Eye (tissue), 1 donor: ENCODE data around the gene CLEC2D.
"Not testable (repeated sequence)": the region's sequence is repeated elsewhere in the genome, so short reads cannot be mapped to it uniquely, and the experiment has no call there.

Experiments used
- DNase-seq: peaks from one replicate; pipeline ENCODE4 v3.0.0-alpha.2; 2015

Gene CLEC2D

GRCh38 chr12:9669534-9669933 lies at the start of gene CLEC2D:
Gene CLEC2D (plus strand): TSS chr12:9669713. CDS start chr12:9669735, 22 bp downstream.
- no peak for DNase-seq

GRCh38 chr12:9625019-9625418 lies 44.5 kb upstream of the CLEC2D start:
- no peak for DNase-seq

- no peak for DNase-seq
Measured at GRCh38 chr12:9626291-9626690, 43.2 kb upstream of the CLEC2D start.

GRCh38 chr12:9626821-9627220 lies 42.7 kb upstream of the CLEC2D start:
- DNase-seq, result no peak

GRCh38 chr12:9632766-9633165 lies 36.7 kb upstream of the CLEC2D start:
- no peak for DNase-seq

GRCh38 chr12:9634177-9634803 lies 35.2 kb upstream of the CLEC2D start:
- DNase-seq, result peak; percentile 28

- no peak for DNase-seq
Measured at GRCh38 chr12:9634969-9635754, 34.4 kb upstream of the CLEC2D start.

GRCh38 chr12:9636150-9636850 lies 33.2 kb upstream of the CLEC2D start:
- no peak for DNase-seq

GRCh38 chr12:9636851-9637206 lies 32.7 kb upstream of the CLEC2D start:
- DNase-seq, result no peak

GRCh38 chr12:9640024-9640423 lies 29.5 kb upstream of the CLEC2D start:
- no peak for DNase-seq

GRCh38 chr12:9642606-9643265 lies 26.8 kb upstream of the CLEC2D start:
- DNase-seq, result no peak

GRCh38 chr12:9643266-9643660 lies 26.2 kb upstream of the CLEC2D start:
- DNase-seq, result no peak

GRCh38 chr12:9644985-9645551 lies 24.4 kb upstream of the CLEC2D start:
- DNase-seq, result not testable (repeated sequence)

GRCh38 chr12:9646794-9647781 lies 22.4 kb upstream of the CLEC2D start:
- no peak for DNase-seq

- DNase-seq, result peak; percentile 93
Measured at GRCh38 chr12:9647825-9648700, 21.4 kb upstream of the CLEC2D start.

GRCh38 chr12:9648701-9649531 lies 20.6 kb upstream of the CLEC2D start:
- peak; percentile 16 for DNase-seq

GRCh38 chr12:9649532-9649940 lies 20.0 kb upstream of the CLEC2D start:
- DNase-seq, result peak; percentile 16

- no peak for DNase-seq
Measured at GRCh38 chr12:9650151-9650576, 19.3 kb upstream of the CLEC2D start.

GRCh38 chr12:9651265-9651729 lies 18.2 kb upstream of the CLEC2D start:
- DNase-seq, result no peak

GRCh38 chr12:9660046-9660445 lies 9.5 kb upstream of the CLEC2D start:
- no peak for DNase-seq
